KBM-7 (cell line): ENCODE results near the gene MEGF8.

Experiments
- DNase-seq: peaks from one replicate; pipeline ENCODE4 v3.0.0-alpha.2; 2015
- in situ Hi-C: fragments of 300-500 bp; cut with MboI; formaldehyde crosslinking; loops from 2 replicates; pipeline ENCODE4 v1.14.3; 2020; ENCODE audit warnings: low sequenced_read_pairs, low pct_unique_long_range_greater_than_20kb, mixed read lengths

MEGF8 gene

GRCh38 chr19:42344336-42344893 lies 19.0 kb downstream of the MEGF8 start:
- no peak for DNase-seq
- in situ Hi-C loops, result no loop called here

- no peak for DNase-seq
- in situ Hi-C loops, result no loop called here
These were observed 19.9 kb downstream of the MEGF8 start for GRCh38 chr19:42345191-42345812.

DNA sequence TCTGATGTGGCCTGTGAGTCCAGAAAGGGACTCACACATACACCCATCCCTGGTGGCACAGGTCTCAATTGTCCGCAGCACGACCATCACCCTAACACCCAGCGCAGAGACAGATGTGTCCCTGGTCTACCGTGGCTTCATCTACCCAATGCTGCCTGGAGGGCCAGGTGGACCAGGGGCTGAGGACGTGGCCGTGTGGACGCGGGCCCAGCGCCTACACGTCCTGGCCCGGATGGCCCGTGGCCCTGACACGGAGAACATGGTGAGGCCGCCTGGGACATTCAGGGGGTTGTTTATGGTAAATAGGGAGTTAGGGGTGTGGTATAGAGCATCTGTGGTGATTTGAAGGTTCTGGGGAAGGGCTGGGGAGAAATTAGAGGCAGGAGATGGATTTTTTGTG lies 22.8 kb downstream of the MEGF8 start:
- in situ Hi-C loops, result no loop called here
- DNase-seq, result no peak

DNA sequence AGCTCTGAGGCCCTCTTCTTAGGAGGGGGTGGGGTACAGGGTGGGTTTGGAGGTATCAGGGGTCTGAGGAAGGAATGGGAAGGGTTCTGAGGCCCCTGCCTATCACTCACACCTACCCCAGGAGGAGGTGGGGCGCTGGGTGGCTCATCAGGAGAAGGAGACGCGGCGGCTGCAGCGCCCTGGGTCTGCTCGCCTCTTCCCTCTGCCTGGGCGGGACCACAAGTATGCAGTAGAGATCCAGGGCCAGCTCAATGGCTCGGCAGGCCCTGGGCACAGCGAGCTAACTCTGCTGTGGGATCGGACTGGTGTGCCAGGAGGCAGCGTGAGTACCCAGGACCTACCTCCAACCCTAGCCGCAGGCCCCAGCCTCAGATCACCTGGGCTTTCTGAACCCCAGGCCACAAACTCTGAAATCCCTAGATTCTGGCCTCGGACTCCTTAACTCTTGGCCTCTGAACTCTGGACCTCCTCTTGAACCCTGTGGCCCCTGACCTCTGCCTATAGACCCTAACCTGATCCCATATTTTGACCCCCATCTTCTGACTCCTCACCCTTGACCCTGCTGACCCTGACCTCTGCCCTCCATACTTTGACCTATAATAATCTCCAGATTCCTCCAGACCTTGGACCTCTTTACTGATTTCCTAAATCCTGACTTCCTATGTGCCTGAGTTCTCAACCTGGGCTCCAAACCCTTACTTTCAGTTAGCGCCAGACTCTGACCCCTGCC lies 24.1 kb downstream of the MEGF8 start:
- no peak for DNase-seq
- in situ Hi-C loops, result no loop called here

DNA sequence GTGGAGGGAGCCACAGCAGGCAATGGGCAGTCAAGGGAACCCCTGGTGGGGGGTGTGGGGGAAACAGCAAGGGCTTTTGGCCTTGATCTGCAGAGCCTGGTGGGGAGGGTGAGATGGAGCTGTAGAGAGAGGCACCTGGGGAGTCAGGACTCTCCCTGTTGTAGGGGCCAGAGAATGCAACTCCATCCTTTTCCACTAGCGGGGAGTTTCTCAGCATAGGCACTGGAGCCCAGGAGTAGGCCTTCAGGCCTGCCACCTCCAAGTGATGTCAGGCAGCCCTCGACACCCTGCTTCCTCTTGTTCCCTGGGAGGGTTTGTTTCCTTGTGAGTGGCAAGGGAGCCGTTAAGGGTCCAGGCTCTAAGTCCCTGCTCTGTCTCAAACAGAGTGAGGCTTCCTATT lies 25.0 kb downstream of the MEGF8 start:
- no peak for DNase-seq
- in situ Hi-C loops, result no loop called here

DNA sequence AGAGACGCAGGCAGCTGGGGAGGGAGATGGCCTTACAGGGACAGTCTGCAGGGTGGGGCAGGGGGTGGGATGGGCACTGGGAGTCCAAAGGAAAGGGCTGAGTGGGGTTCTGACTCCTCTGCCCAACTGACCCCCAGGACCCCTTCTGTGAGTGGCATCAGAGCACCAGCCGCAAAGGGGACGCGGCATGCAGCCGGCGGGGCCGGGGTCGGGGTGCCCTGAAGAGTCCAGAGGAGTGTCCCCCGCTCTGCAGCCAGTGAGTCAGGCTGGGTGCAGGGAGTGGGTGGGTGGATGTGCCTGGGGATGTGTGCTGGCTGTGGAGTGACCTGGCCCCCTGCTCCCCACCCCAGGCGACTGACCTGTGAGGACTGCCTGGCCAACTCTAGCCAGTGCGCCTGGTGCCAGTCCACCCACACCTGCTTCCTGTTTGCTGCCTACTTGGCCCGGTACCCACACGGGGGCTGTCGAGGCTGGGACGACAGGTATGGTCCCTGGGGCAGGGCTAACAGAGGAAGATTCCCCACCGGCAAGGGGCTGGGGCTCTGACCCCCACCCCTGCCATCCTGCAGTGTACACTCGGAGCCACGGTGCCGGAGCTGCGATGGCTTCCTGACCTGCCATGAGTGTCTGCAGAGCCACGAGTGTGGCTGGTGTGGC lies 25.8 kb downstream of the MEGF8 start:
- in situ Hi-C loops, result no loop called here

DNA sequence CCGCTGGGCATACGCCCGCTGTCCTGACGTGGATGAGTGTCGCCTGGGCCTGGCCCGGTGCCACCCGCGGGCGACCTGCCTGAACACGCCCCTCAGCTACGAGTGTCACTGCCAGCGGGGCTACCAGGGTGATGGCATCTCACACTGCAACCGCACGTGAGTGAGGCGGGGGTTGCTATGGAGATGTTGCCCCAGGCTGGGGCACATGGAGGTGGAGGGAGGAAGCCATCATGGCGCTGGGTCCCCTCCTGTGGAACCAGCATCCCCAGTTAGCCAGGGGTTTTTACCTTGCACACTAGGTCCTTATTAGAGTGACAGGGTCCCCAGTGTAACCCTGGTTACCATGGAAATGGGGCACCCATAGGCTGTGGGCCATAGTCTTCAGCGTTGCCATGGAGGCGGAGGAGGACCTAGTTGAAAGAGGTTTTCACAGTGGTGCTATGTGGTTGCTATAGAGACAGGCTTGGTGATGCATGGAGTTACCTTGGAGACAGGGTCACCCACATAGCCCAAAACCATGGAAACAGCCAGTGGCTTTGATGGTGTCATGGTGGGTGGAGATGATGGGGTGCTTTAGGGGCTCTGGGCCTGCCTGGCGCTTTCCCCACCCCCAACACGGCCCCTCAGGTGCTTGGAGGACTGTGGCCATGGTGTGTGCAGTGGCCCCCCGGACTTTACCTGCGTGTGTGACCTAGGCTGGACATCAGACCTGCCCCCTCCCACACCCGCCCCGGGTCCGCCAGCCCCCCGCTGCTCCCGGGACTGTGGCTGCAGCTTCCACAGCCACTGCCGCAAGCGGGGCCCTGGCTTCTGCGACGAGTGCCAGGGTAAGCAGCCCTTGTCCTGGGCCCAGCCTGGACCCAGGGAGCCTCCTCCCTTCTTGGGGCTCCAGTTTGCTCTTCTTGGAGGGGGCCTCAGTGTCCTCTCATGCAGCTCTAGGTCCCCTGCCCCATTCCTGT lies 27.1 kb downstream of the MEGF8 start:
- DNase-seq, result no peak
- in situ Hi-C loops, result no loop called here

More for the DNA sequence above, 25.8 kb downstream of the MEGF8 start:
- no peak for DNase-seq

DNA sequence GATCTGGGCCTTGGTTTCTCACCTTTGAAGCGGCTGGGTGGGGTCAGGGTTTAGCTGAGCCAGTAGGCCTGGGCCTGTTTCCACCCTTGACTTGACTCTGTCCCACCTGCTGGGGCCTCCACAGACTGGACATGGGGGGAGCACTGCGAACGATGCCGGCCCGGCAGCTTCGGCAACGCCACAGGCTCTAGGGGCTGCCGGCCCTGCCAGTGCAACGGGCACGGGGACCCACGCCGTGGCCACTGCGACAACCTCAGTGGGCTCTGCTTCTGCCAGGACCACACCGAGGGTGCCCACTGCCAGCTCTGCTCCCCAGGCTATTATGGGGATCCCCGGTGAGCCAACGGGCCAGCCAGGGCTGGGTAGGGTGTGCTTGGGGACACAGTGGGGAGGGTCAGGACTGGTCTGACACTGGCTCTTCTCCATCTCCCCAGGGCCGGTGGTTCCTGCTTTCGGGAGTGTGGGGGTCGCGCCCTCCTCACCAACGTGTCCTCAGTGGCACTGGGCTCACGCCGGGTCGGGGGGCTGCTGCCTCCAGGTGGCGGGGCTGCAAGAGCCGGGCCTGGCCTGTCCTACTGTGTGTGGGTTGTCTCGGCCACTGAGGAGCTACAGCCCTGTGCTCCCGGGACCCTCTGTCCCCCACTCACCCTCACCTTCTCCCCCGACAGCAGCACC lies 28.0 kb downstream of the MEGF8 start:
- DNase-seq, result no peak
- in situ Hi-C loops, result no loop called here

DNA sequence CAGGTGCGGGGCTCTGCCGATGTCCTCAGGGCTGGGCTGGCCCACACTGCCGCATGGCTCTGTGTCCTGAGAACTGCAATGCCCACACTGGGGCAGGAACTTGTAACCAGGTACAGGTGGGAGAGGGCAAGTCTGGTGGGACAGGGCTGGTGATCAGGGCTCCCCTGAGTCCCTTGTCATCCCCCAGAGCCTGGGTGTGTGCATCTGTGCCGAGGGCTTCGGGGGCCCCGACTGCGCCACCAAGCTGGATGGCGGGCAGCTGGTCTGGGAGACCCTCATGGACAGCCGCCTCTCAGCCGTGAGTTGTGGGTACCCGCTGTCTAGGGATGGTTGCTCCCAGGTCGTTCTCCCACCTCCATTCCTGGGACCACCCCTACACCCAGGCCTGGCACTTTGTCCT lies 30.5 kb downstream of the MEGF8 start:
- in situ Hi-C loops, result no loop called here
- DNase-seq, result no peak

DNA sequence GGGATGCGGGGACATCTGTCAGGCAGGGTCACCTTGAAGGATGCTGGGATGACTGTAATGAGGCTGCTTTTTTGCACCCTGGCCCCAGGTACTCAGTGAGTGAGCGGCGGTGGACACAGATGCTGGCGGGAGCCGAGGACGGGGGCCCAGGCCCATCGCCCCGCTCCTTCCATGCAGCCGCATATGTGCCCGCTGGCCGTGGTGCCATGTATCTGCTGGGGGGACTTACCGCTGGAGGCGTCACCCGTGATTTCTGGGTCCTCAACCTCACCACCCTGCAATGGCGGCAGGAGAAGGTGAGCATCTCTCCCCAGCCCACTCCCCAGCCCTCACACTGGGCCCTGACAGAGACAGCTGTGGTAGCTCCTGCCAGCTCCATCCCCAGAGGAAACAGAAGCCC lies 31.3 kb downstream of the MEGF8 start:
- in situ Hi-C loops, result no loop called here
- DNase-seq, result no peak

GRCh38 chr19:42357290-42357689 lies 31.9 kb downstream of the MEGF8 start:
- no peak for DNase-seq
- in situ Hi-C loops, result no loop called here

GRCh38 chr19:42360787-42361544 lies 35.5 kb downstream of the MEGF8 start:
- in situ Hi-C loops, result no loop called here
- DNase-seq, result no peak

GRCh38 chr19:42361545-42361910 lies 36.1 kb downstream of the MEGF8 start:
- DNase-seq, result no peak
- in situ Hi-C loops, result no loop called here

GRCh38 chr19:42362342-42362741 lies 36.9 kb downstream of the MEGF8 start:
- in situ Hi-C loops, result no loop called here
- DNase-seq, result no peak

GRCh38 chr19:42362891-42363440 lies 37.5 kb downstream of the MEGF8 start:
- no peak for DNase-seq
- in situ Hi-C loops, result no loop called here

GRCh38 chr19:42363614-42364346 lies 38.3 kb downstream of the MEGF8 start:
- DNase-seq, result peak; percentile 65
- in situ Hi-C loops, result no loop called here

DNA sequence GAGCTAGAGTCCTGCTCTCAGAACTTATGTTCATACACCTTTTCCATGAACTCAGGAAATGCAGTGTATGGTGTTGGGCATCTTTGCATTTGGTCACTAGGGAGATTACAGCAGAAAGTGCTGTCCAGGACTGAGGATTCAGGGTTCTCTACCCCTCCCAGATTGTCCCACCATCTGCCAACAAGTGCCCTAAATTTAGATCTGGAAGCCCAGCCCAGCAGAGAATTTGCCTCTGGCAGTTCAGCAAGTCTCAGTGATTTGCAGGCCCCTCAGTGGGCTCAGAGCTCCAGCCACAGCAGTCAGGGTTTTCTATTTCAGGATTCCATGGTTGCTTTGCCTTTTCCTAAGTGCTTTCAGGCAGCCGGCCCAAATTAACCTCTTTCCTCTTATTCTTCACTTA lies 41.2 kb downstream of the MEGF8 start:
- in situ Hi-C loops, result no loop called here
- DNase-seq, result no peak
